Erythroblast (primary cell): ENCODE measurements around the gene SGK1.

Source experiments
- GATA1 ChIP-seq: IDR thresholded peaks from 2 replicates; pipeline ENCODE4 v1.6.1; 2011; ENCODE audit warnings: low read depth, mild to moderate bottlenecking, control low read depth, low read length, moderate library complexity
- POLR2A ChIP-seq: IDR thresholded peaks from 2 replicates; pipeline ENCODE4 v1.6.1; 2011; ENCODE audit warnings: mild to moderate bottlenecking, low read length

DNA sequence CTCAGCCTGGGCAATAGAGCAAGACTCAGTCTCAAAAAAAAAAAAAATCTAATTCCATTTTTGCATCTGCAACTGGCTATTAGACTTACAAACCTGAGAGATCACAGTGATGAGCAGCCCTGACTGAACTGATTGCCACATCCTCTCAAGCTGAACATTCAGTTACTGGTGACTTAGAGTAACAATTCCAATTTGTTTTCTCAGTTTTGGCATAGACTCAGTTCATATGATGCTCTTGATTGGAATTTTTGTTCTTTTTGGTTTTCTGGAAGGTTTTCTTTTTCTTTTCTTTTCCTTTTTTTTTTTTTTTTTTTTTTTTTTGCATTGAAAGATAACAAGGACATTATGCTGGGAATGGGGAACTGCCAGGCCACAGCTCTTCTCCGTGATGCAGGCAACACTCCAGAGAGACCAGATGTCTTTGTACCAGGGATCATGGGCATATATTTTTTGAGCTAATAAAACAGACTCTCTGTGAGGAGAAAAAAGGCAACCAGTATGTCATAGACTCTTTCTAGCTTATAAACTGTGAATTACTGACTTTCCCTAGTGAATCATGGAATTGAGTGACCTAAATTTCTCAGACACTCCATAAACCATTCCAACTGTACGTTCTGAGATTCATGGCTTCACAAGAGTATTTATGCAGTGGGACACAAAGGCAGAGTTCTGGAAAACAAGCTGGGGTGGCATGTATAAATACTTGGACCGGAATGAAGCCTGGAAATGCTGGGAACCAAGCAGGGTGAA lies 179.5 kb downstream of the SGK1 start:
- TF ChIP-seq POLR2A (no peak), GATA1 (no peak)
